ENCODE measurements around the gene SIK2.
A peak's percentile ranks its signal among the peaks of the same experiment; 100 is the strongest.
"Not testable (repeated sequence)": the region's sequence is repeated elsewhere in the genome, so short reads cannot be mapped to it uniquely, and the experiment has no call there.

SIK2 gene

GRCh38 chr11:111629499-111629898, 27.2 kb downstream of the SIK2 start:
- DNase-seq: no peak

- DNase-seq: no peak
Measured at GRCh38 chr11:111631024-111631665, 28.9 kb downstream of the SIK2 start.

GRCh38 chr11:111631666-111632039, 29.4 kb downstream of the SIK2 start:
- DNase-seq: peak; percentile 22

GRCh38 chr11:111632516-111633220, 30.4 kb downstream of the SIK2 start:
- no peak for DNase-seq

GRCh38 chr11:111633248-111633647, 31.0 kb downstream of the SIK2 start:
- DNase-seq: no peak

DNA sequence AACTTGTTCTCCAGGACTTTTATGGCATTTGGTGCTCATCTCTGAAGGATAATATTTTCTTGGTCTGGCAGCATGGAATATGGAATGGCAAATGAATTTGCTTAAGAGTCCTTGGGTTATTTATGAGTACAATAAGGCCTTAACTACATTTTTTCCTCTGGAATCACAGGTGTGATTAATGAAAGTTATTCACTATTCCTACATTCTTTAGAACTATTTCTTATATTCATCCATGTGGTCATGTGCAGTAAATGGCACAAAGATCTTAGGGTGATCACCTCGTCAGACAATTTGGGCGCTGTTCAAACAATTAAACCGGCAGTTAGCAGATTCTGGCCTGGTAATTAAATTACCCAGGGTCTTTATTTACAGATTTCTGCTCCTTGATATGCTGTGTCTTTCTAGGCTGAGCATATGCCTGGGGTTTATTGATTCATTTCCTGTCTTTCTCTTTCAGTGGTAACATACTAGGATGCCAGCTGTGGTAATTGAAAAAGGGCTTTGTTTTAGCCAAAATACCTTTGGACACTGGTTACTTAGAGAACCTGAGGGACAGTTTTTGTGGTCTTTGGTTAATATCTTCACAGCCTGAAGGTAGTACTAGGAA, 31.6 kb downstream of the SIK2 start:
- DNase-seq: no peak

GRCh38 chr11:111634981-111635705, 32.9 kb downstream of the SIK2 start:
- no peak for DNase-seq

GRCh38 chr11:111635706-111636045, 33.4 kb downstream of the SIK2 start:
- DNase-seq: no peak

DNA sequence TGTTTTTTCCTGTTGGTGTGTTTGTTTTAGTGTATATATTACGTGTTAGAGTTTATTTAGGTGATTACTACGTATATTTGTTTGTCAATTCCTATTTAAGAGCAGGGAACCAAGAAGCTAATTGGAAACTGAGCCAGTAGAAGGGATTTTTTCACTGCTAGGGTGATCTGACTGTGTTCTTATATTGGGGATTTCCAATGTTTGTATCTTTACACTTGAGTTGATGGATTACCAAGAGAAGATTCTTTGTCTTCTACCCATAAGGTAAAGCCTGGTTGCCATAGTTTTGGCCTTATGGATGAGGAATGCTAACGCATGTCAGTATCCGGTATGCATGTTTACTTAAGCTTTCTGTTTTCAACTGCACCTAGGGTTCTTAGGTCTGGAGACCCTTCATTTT, 35.6 kb downstream of the SIK2 start:
- no peak for DNase-seq

- DNase-seq: no peak
Measured at GRCh38 chr11:111639226-111639925, 37.1 kb downstream of the SIK2 start.

- no peak for DNase-seq
Measured at GRCh38 chr11:111641339-111642015, 39.2 kb downstream of the SIK2 start.

DNA sequence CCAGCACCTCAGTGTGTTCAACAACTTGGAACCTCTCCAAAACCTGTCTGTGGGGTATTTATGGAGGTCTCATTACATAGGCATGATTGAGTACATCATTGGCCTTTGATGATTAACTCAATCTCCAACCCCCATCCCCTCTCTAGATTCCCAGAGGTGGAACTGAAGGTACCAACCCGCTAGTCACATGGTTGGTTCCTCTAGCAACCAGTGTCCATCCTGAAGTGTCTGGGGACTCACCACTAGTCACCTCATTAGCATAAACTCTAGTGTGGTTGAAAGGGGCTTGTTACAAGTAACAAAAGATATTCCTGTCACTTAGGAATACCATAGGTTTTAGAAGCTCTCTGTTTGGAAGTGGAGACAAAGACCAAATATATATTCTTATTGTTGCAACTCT, 40.3 kb downstream of the SIK2 start:
- DNase-seq: no peak

- no peak for DNase-seq
Measured at GRCh38 chr11:111644922-111645321, 42.7 kb downstream of the SIK2 start.

DNA sequence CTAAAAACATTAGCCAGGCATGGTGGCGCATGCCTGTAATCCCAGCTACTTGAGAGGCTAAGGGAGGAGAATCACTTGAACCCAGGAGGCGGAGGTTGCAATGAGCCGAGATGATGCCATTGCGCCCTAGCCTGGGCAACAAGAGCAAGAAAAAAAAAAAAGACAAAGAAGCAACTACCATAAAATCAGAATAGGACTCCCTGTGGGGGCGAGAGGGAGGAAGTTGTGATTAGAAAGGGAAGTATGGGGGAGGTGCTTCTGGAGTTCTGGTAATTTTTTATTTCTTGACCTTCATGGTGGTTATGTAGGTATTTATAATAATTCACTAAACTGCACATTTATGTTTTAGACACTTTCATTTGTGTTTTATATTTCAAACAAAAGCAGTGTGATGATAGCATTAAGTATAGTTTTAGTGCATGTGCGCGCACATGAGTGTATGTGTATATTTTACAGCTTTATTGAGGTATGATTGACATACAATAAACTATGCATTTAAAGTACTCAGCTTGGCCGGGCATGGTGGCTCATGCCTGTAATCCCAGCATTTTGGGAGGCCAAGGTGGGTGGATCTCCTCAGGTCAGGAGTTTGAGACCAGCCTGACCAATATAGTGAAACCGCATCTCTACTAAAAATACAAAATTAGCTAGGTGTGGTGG, 43.5 kb downstream of the SIK2 start:
- no peak for DNase-seq

- DNase-seq: not testable (repeated sequence)
Measured at GRCh38 chr11:111651336-111651735, 49.1 kb downstream of the SIK2 start.

GRCh38 chr11:111652184-111652583, 49.9 kb downstream of the SIK2 start:
- no peak for DNase-seq

DNA sequence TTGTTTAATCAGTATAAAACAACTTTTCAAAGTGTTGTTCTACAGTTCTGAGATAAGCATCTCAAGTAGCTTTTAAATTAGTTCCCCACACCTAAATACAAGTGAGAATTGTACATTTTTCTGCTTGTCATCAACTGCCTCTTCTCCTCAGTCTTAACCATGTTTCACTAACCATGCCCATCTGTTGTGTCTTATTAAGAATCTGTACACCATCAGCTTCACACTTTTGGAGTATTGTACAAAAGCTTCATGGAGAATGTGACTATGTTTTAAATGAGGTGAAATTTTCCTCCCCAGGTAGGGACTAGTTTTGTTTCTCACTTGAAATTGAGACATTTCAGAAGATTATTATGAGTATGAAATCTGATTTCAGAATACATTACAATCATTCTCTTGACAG, 52.4 kb downstream of the SIK2 start:
- no peak for DNase-seq

DNA sequence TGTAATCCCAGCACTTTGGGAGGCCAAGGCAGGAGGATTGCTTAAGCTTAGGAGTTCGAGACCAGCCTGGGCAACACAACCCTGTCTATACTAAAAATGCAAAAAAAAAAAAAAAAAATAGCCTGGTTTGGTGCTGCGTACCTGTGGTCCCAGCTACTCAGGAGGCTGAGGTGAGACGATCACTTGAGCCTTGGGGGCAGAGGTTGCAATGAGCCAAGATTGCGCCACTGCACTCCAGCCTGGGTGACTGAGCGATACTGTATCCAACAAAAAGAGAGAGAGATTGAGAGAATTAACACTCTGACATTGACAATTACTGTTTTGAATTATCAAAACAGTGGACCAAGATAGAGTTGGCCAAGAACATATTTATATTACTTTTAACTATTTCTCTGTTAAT, 53.7 kb downstream of the SIK2 start:
- DNase-seq: no peak

DNA sequence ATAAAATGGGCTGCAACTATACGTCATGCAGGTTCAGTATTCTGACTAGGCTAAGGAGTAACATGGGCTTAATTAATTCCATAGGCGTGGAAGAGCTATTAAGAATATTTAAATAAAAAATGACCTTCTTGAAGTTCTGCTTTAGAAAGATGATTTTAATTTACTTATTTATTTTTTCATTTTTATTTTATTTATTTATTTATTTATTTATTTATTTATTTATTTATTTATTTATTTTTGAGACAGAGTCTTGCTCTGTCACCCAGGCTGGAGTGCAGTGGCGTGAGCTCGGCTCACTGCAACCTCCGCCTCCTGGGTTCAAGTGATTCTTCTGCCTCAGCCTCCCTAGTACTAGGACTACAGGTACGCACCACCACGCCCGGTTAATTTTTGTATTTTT, 55.7 kb downstream of the SIK2 start:
- not testable (repeated sequence) for DNase-seq

DNA sequence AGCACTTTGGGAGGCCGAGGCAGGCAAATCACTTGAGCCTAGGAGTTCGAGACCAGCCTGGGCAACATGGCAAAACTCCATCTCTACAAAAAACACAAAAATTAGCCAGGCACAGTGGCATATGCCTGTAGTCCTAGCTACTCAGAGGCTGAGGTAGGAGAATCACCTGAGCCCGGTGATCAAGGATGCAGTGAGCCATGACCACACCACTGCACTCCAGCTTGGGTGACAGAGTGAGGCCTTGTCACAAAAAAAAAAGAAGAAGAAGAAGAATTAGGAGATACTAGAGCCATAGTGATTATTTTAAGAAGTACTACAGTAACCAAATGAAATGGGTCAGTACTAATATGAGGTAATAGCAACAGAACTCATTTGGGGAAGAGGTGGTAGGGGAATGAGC, 56.2 kb downstream of the SIK2 start:
- not testable (repeated sequence) for DNase-seq

DNA sequence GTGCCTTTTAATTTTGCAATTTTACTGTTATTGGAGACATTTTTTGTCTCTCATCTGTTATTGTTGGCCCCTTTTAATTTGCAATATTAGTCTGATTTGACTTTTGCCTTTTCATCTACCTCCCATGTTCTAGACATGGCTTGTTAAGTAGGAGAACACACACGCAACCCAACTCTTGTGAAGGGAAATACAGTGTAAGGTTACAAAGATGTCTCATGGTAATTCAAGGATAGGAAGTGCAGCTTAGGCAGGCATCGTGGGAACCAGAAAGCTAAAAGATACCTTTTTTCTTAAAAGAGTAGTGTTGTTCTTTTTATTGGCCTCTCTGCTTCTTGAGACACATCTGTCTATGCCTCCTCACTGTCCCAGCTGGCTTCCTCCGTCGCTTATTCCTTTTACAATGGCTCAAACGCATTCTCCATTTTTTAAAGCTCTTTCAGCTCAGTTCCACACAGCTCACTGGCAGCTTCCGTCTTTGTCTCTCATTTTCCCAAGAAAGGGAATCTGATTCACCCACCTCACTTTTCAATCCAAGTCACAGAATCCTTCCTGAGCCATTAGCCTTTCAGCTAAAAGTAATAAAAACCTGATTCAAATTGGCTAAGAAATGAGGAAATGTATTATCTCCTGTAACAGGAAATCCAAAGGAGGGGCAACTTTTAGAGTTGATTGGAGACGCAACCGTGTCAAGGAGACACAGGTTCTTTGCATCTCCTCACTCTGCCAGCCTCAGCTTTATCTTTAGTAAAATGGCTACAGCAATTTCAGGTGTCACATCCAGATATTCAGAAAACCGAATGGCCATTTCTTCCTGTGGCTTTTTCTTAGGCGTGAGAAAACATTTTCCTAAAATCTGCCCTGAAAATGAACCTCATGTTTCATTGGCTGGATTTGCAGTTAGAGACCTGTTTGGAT, 57.2 kb downstream of the SIK2 start:
- DNase-seq: no peak
